NCI-H460 (cell line): ENCODE results near the gene COL9A1. TPM values are rescaled to one million over a fixed set of nuclear protein-coding genes. Genes with fewer than 3 reads are reported as not detected.

Source experiments
- DNase-seq: peaks from one replicate; pipeline ENCODE4 v3.0.0-alpha.2; 2016; ENCODE audit warnings: low read depth; ENCODE audit errors: extremely low read depth
- total RNA-seq: library from RNA; depleted of rRNA; stranded (reverse); fragments of >200 nt; shearing (Covaris generic); gene quantifications from 2 replicates; pipeline ENCODE4 v1.2.3, GENCODE V29; 2014

Gene COL9A1
- total RNA-seq, 1 experiment from 2014 or later: not detected

- no peak for DNase-seq
These were observed 10.7 kb downstream of the COL9A1 start for GRCh38 chr6:70292193-70292592.

- DNase-seq: no peak
These were observed 13.6 kb downstream of the COL9A1 start for GRCh38 chr6:70289299-70289698.

GRCh38 chr6:70286905-70287304, 16.0 kb downstream of the COL9A1 start:
- DNase-seq: no peak

GRCh38 chr6:70285201-70285600, 17.7 kb downstream of the COL9A1 start:
- DNase-seq: no peak

GRCh38 chr6:70282919-70283461, 19.9 kb downstream of the COL9A1 start:
- DNase-seq: no peak

- DNase-seq: no peak
These were observed 20.5 kb downstream of the COL9A1 start for GRCh38 chr6:70282312-70282918.

GRCh38 chr6:70281923-70282311, 21.0 kb downstream of the COL9A1 start:
- DNase-seq: no peak

GRCh38 chr6:70280400-70280853, 22.5 kb downstream of the COL9A1 start:
- no peak for DNase-seq

GRCh38 chr6:70277470-70277869, 25.4 kb downstream of the COL9A1 start:
- DNase-seq: no peak

GRCh38 chr6:70274338-70274737, 28.5 kb downstream of the COL9A1 start:
- no peak for DNase-seq

GRCh38 chr6:70272071-70272470, 30.8 kb downstream of the COL9A1 start:
- no peak for DNase-seq

- no peak for DNase-seq
These were observed 32.4 kb downstream of the COL9A1 start for GRCh38 chr6:70270287-70271005.

- DNase-seq: no peak
These were observed 36.7 kb downstream of the COL9A1 start for GRCh38 chr6:70266142-70266541.

GRCh38 chr6:70264306-70264705, 38.6 kb downstream of the COL9A1 start:
- DNase-seq: no peak

- no peak for DNase-seq
These were observed 44.4 kb downstream of the COL9A1 start for GRCh38 chr6:70258483-70258882.

- DNase-seq: no peak
These were observed 45.1 kb downstream of the COL9A1 start for GRCh38 chr6:70257768-70258273.

GRCh38 chr6:70254784-70255183, 48.1 kb downstream of the COL9A1 start:
- no peak for DNase-seq

- DNase-seq: no peak
These were observed 49.0 kb downstream of the COL9A1 start for GRCh38 chr6:70253923-70254322.

GRCh38 chr6:70252604-70253003, 50.3 kb downstream of the COL9A1 start:
- DNase-seq: no peak

- DNase-seq: no peak
These were observed 56.8 kb downstream of the COL9A1 start for GRCh38 chr6:70246118-70246517.

- DNase-seq: no peak
These were observed 60.9 kb downstream of the COL9A1 start for GRCh38 chr6:70241991-70242420.

- no peak for DNase-seq
These were observed 61.9 kb downstream of the COL9A1 start for GRCh38 chr6:70241031-70241430.
